ENCODE results near the gene PIH1D1. TPM values are rescaled to one million over a fixed set of nuclear protein-coding genes. Genes with fewer than 3 reads are reported as not detected.

PIH1D1 gene
- total RNA-seq: 100 to 1,000 TPM; 152 to 154 TPM

- ChIA-PET CTCF (interaction anchor here (0.6 to 5.0 kb wide), 7 partner anchors 18 to 95 kb away, joined by 3 to 21 read pairs (median 4); partner anchors contain the start of gene FLT3LG), POLR2A (interaction anchor here (0.5 to 1.6 kb wide), 9 partner anchors 9 to 1423 kb away, joined by 3 to 5 read pairs (median 3); partner anchors contain the start of gene RPL13A)
These were observed at the start of gene PIH1D1 for GRCh38 chr19:49451430-49452181. Gene PIH1D1 (minus strand): TSS chr19:49451814. CDS start chr19:49451574, 240 bp downstream.

- ChIA-PET CTCF (interaction anchor here (0.6 to 2.1 kb wide), 4 partner anchors 9 to 179 kb away, joined by 3 to 8 read pairs (median 4); no protein-coding TSS in a partner anchor), POLR2A (interaction anchor here (0.6 to 1.4 kb wide), 4 partner anchors 47 to 91 kb away, joined by 3 to 7 read pairs (median 4); partner anchors contain the start of genes NOSIP and PIH1D1)
These were observed 47.5 kb upstream of the PIH1D1 start for GRCh38 chr19:49499030-49499670.

GRCh38 chr19:49498475-49498874, 46.9 kb upstream of the PIH1D1 start:
- POLR2A ChIA-PET: interaction anchor here (0.5 to 0.6 kb wide), 3 partner anchors 47 to 92 kb away, joined by 4 to 7 read pairs (median 5); no protein-coding TSS in a partner anchor
- CTCF ChIA-PET: interaction anchor here (0.6 to 2.1 kb wide), 3 partner anchors 10 to 179 kb away, joined by 3 to 8 read pairs (median 5); no protein-coding TSS in a partner anchor

- ChIA-PET POLR2A (no interaction called here), CTCF (interaction anchor here (0.8 to 1.1 kb wide), 2 partner anchors 8 to 110 kb away, joined by 3 to 5 read pairs; no protein-coding TSS in a partner anchor)
These were observed 46.1 kb upstream of the PIH1D1 start for GRCh38 chr19:49497789-49498103.

GRCh38 chr19:49497047-49497788, 45.6 kb upstream of the PIH1D1 start:
- POLR2A ChIA-PET: interaction anchor here (1.8 kb wide), 1 partner anchor 9 kb away, joined by 14 read pairs; the partner anchor contains the start of gene RPL13A
- CTCF ChIA-PET: interaction anchor here (0.8 to 1.6 kb wide), 3 partner anchors 9 to 110 kb away, joined by 3 to 5 read pairs (median 5); no protein-coding TSS in a partner anchor

GRCh38 chr19:49496574-49497008, 45.0 kb upstream of the PIH1D1 start:
- CTCF ChIA-PET: interaction anchor here (1.4 to 1.6 kb wide), 2 partner anchors 21 to 23 kb away, joined by 4 to 5 read pairs; partner anchors contain the start of gene FLT3LG
- POLR2A ChIA-PET: interaction anchor here (0.5 to 1.8 kb wide), 4 partner anchors 9 to 167 kb away, joined by 3 to 14 read pairs (median 4); partner anchors contain the start of gene RPL13A

- ChIA-PET POLR2A (interaction anchor here (0.6 to 1.4 kb wide), 4 partner anchors 20 to 1160 kb away, joined by 3 to 7 read pairs (median 3); partner anchors contain the start of genes FLT3LG and NOSIP), CTCF (interaction anchor here (0.9 to 1.2 kb wide), 2 partner anchors 22 to 101 kb away, joined by 3 read pairs; no protein-coding TSS in a partner anchor)
These were observed 41.2 kb upstream of the PIH1D1 start for GRCh38 chr19:49492573-49493405.

GRCh38 chr19:49491804-49492572, 40.4 kb upstream of the PIH1D1 start:
- CTCF ChIA-PET: interaction anchor here (0.6 to 0.9 kb wide), 2 partner anchors 21 to 40 kb away, joined by 3 read pairs; partner anchors contain the start of gene PIH1D1

GRCh38 chr19:49491030-49491803, 39.6 kb upstream of the PIH1D1 start:
- ChIA-PET POLR2A (interaction anchor here (1.2 kb wide), 1 partner anchor 12 kb away, joined by 3 read pairs; no protein-coding TSS in a partner anchor), CTCF (interaction anchor here (0.6 kb wide), 1 partner anchor 40 kb away, joined by 3 read pairs; the partner anchor contains the start of gene PIH1D1)

More at GRCh38 chr19:49491804-49492572, 40.4 kb upstream of the PIH1D1 start:
- POLR2A ChIA-PET: interaction anchor here (0.9 to 1.4 kb wide), 3 partner anchors 19 to 100 kb away, joined by 3 to 7 read pairs (median 3); partner anchors contain the start of genes FLT3LG and NOSIP

- POLR2A ChIA-PET: interaction anchor here (0.7 to 1.2 kb wide), 2 partner anchors 12 to 17 kb away, joined by 3 read pairs; no protein-coding TSS in a partner anchor
- CTCF ChIA-PET: interaction anchor here (1.0 kb wide), 1 partner anchor 9 kb away, joined by 3 read pairs; no protein-coding TSS in a partner anchor
These were observed 38.8 kb upstream of the PIH1D1 start for GRCh38 chr19:49490287-49491029.

- ChIA-PET CTCF (interaction anchor here (0.6 to 1.3 kb wide), 4 partner anchors 9 to 47 kb away, joined by 3 to 6 read pairs (median 4); no protein-coding TSS in a partner anchor), POLR2A (interaction anchor here (0.6 to 1.3 kb wide), 8 partner anchors 10 to 277 kb away, joined by 3 to 5 read pairs (median 4); partner anchors contain the start of genes ALDH16A1, AP2A1, FLT3LG and PIH1D1)
These were observed 38.1 kb upstream of the PIH1D1 start for GRCh38 chr19:49489601-49490167.

GRCh38 chr19:49488863-49489537, 37.4 kb upstream of the PIH1D1 start:
- CTCF ChIA-PET: interaction anchor here (0.5 to 1.9 kb wide), 5 partner anchors 10 to 18 kb away, joined by 4 to 8 read pairs (median 6); partner anchors contain the start of gene FLT3LG
- POLR2A ChIA-PET: interaction anchor here (0.6 to 1.3 kb wide), 6 partner anchors 10 to 37 kb away, joined by 3 to 5 read pairs (median 4); partner anchors contain the start of genes ALDH16A1, FLT3LG and PIH1D1

- POLR2A ChIA-PET: interaction anchor here (0.9 to 1.3 kb wide), 6 partner anchors 8 to 152 kb away, joined by 3 to 14 read pairs (median 5); partner anchors contain the start of genes FLT3LG, PIH1D1, RPS11 and RRAS
- CTCF ChIA-PET: interaction anchor here (0.5 to 1.9 kb wide), 5 partner anchors 11 to 19 kb away, joined by 3 to 8 read pairs (median 5); partner anchors contain the start of gene FLT3LG
These were observed 36.6 kb upstream of the PIH1D1 start for GRCh38 chr19:49488046-49488862.
